ENCODE measurements around the gene KRT80.

- TF ChIP-seq CTCF (optimal IDR thresholded peaks at IDR 0.05 in 1 of 3, IDR thresholded peaks at IDR 0.05 in 1 of 3, conservative IDR thresholded peaks at IDR 0.05 in 1 of 3; ENCODE audit: extremely low read depth in 1 of 3, insufficient read depth in 2 of 3, low read length in 3 of 3) (no peak), EZH2 (IDR thresholded peaks at IDR 0.05; ENCODE audit: low read length) (no peak)
Observed at GRCh38 chr12:52238916-52239646, 47.3 kb upstream of the KRT80 start.
